Psoas muscle (tissue), 8 donors: Measurements from ENCODE around the gene FBLIM1. TPM values are rescaled to one million over a fixed set of nuclear protein-coding genes. Genes with fewer than 3 reads are reported as not detected.
"Not testable (repeated sequence)": the region's sequence is repeated elsewhere in the genome, so short reads cannot be mapped to it uniquely, and the experiment has no call there.

Experiments
- ATAC-seq, 4 donors: fragments of 200-7000 bp; cut with Tn5 transposase; one replicate each; pipeline ENCODE4 v1.9.1; 2020; ENCODE audit warnings: moderate library complexity in 3 of 4, mild to moderate bottlenecking in 2 of 4
- DNase-seq, 2 donors: peaks; one replicate each; pipeline ENCODE4 v3.0.0-alpha.2; 2020
- H3K27ac ChIP-seq: fragments of 200-600 bp; one replicate; pipeline ENCODE4 v1.8.0; 2022
- H3K27me3 ChIP-seq, 3 donors: fragments of 200-600 bp in 1 of 3; one replicate each; pipeline versions ENCODE4 v1.6.1 to v1.8.0; 2013 to 2022; ENCODE audit warnings: low read length in 2 of 3, mild to moderate bottlenecking in 2 of 3, moderate library complexity in 1 of 3; ENCODE audit not compliant: insufficient read depth in 3 of 3
- H3K36me3 ChIP-seq, 2 donors: fragments of 200-600 bp in 1 of 2; one replicate each; pipeline versions ENCODE4 v1.6.1 to v1.8.0; 2013 to 2022; ENCODE audit warnings: low read depth in 1 of 2, mild to moderate bottlenecking in 1 of 2, moderate library complexity in 1 of 2; ENCODE audit not compliant: insufficient read depth in 1 of 2
- H3K4me1 ChIP-seq: fragments of 200-600 bp; one replicate; pipeline ENCODE4 v1.8.0; 2022
- H3K4me3 ChIP-seq: fragments of 200-600 bp; one replicate; pipeline ENCODE4 v1.8.0; 2022; ENCODE audit warnings: mild to moderate bottlenecking
- H3K9me3 ChIP-seq: fragments of 200-600 bp; one replicate; pipeline ENCODE4 v1.8.0; 2022
- WGBS, 3 donors: extraction: QIAGEN DNeasy Blood & Tissue Kit; methylation state at CpG; one replicate each; pipeline versions ENCODE4 v1.1.6 to v1.1.7; 2013; 5-methylcytosine and 5-hydroxymethylcytosine counted together
- intact Hi-C, 2 donors: fragments of 100-400 bp; cut with DNase I; formaldehyde crosslinking; loops; one replicate each; pipeline versions ENCODE4 v1.11.0 to v1.14.2; 2022
- polyA plus RNA-seq, 3 donors: library from polyadenylated mRNA; stranded (reverse); fragments of 200-250 nt; gene quantifications; one replicate each; pipeline ENCODE4 v1.2.3, GENCODE V29; 2013
- total RNA-seq, 4 donors: library from RNA; stranded (reverse); fragmentation: NEBNext Ultra II Directional in 2 of 4; extraction: Animal tissue kit (Norgen Biotek cat#: 25700) in 2 of 4; gene quantifications; one replicate each; pipeline versions ENCODE4 v1.2.1 to v1.2.4, GENCODE V29; 2021 to 2023
- TF ChIP-seq, protein P1 (sequence below): fragments of 200-600 bp; IDR thresholded peaks from one replicate; pipeline ENCODE4 v1.8.0; 2022; ENCODE audit warnings: antibody characterized with exemption
- donor health status: healthy with polysubstance abuse.
- donor health status: DM: no; HTN: no; CAD: no; lungs with moderate emphysema.
- donor health status: Bipolar disorder and iron deficiency.
- donor health status: healthy.
- donor health status: DM: yes; HTN: yes; CAD: no.
- donor health status: DM: no; HTN: no; CAD: no.
- donor health status: DM: no; HTN: no; CAD: no.
- donor health status: DM: yes; HTN: yes; CAD: no.

Gene FBLIM1
- total and polyA plus RNA-seq, 7 donors: 2.5 to 11.3 (median 2.9) TPM

DNA sequence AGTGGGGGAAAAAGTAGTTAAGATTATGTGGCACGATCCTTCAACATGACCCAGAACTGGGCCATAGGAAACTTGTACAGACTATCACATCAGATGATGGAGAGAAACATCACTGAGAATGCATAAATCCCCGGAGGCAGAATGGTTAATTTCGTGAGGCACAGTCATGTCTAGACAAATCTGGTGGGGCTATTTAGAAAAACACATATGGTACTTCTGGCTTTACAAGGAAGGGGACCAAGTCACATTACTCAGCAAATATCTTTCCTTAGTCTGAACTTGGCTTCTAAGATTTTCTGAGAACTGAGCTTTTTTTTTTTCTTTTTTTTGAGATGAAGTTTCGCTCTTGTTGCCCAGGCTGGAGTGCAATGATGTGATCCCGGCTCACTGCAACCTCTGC is 58.1 kb downstream of the FBLIM1 start:
- H3K9me3 ChIP-seq: no peaks in the 10 kb centered on the region
- intact Hi-C loops: loop anchor here (2.0 to 5.0 kb wide), 2 partner anchors 178 to 181 kb away; no protein-coding TSS in a partner anchor
- ATAC-seq (no peak), DNase-seq (no peak)
- H3K4me1 ChIP-seq: no peaks in the 10 kb centered on the region
- 72 to 91% (median 90%) methylated on average over 5 of the region's 5 CpGs for WGBS, 3 donors
- TF ChIP-seq, protein P1, sequence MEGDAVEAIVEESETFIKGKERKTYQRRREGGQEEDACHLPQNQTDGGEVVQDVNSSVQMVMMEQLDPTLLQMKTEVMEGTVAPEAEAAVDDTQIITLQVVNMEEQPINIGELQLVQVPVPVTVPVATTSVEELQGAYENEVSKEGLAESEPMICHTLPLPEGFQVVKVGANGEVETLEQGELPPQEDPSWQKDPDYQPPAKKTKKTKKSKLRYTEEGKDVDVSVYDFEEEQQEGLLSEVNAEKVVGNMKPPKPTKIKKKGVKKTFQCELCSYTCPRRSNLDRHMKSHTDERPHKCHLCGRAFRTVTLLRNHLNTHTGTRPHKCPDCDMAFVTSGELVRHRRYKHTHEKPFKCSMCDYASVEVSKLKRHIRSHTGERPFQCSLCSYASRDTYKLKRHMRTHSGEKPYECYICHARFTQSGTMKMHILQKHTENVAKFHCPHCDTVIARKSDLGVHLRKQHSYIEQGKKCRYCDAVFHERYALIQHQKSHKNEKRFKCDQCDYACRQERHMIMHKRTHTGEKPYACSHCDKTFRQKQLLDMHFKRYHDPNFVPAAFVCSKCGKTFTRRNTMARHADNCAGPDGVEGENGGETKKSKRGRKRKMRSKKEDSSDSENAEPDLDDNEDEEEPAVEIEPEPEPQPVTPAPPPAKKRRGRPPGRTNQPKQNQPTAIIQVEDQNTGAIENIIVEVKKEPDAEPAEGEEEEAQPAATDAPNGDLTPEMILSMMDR: no peak
- no peaks in the 10 kb centered on the region for H3K27me3 ChIP-seq
- H3K27ac ChIP-seq: no peak overlapping the region
- no peak overlapping the region for H3K4me3 ChIP-seq
- no peaks in the 10 kb centered on the region for H3K36me3 ChIP-seq

DNA sequence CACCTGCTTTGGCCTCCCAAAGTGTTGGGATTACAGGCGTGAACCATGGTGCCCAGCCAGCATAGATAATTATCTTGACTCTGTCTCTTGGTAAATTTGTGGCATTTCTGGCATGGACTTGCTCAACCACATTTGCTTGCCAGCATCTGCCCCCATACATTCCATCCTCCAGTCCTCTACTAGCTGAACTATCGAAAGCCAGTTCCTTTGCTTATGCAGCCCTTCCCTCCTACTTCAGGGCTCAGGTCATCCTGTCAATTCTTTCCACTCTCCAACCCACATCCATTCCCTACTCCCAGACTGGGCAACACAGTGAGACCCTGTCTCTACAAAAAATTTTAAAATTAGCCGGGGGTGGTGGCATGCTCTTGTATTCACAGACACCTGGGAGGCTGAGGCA is 61.9 kb downstream of the FBLIM1 start:
- intact Hi-C loops: no loop called here
- ATAC-seq (no peak), DNase-seq (no peak)
- H3K9me3 ChIP-seq: no peaks in the 10 kb centered on the region
- H3K27me3 ChIP-seq: no peaks in the 10 kb centered on the region
- TF ChIP-seq, protein P1: no peak
- H3K27ac ChIP-seq: no peak overlapping the region
- no peaks in the 10 kb centered on the region for H3K36me3 ChIP-seq
- H3K4me3 ChIP-seq: no peak overlapping the region
- no peaks in the 10 kb centered on the region for H3K4me1 ChIP-seq
- 84 to 94% (median 86%) methylated on average over 3 of the region's 3 CpGs for WGBS, 3 donors

DNA sequence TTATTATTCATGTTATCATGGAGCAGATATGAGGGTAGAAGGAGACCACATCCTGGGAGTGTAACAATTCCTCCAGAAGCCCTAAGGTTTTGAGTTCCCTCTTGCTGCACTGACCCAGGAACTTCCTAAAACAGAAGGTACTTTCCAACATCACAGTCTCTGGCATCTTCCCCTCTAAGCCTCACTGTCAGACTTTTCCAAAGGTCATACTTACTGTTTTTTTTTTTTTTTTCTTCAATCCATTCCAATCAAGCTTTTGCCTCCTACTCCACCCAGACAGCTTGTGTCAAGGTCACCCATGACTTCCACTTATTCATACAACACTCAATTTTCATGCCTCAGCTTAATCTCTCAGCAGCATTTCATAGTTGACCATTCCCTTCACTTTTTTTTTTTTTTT is 67.2 kb downstream of the FBLIM1 start:
- H3K9me3 ChIP-seq: no peaks in the 10 kb centered on the region
- H3K36me3 ChIP-seq: no peaks in the 10 kb centered on the region
- H3K4me1 ChIP-seq: peaks cover 8% of the 10 kb centered on the region
- intact Hi-C loops: no loop called here
- DNase-seq (no peak), ATAC-seq (peak in 2 of 4 donors; percentile 37 to 42)
- TF ChIP-seq, protein P1: no peak
- no peaks in the 10 kb centered on the region for H3K27me3 ChIP-seq
- H3K4me3 ChIP-seq: no peak overlapping the region
- peak overlapping the region; percentile 58 for H3K27ac ChIP-seq

DNA sequence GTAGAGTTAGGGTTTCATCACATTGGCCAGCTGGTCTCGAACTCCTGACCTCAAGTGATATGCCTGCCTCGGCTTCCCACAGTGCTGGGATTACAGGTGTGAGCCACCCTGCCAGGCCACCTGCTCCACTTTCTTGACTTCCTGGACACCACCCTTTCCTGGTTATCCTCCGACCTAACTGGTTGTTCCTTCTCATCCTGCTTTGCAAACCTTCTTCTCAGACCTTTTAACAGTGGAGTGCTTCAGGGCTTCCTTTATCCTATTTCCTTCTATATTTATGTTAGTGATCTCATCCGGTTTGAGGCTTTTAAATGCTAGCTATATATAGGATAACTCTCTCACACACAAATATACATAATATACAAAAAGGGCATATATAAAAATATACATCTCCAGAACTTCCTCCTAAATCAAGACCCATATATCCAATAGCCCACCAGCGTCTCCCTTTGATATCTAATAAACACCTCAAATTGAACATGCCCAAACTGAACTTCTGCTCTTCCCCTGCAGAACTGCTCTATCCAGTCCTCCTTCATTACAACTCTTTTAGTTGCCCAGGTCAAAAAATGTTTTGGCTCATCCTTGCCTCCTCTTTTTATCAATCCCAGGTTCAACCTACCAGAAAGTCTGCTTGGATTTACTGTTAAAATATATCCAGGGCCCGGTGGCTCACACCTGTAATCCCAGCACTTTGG is 68.4 kb downstream of the FBLIM1 start:
- DNase-seq: no peak
- 61 to 90% (median 73%) methylated on average over 6 of the region's 6 CpGs for WGBS, 3 donors
- intact Hi-C loops: no loop called here
- Histone ChIP-seq H3K27me3 (no peaks in the 10 kb centered on the region), H3K36me3 (no peaks in the 10 kb centered on the region), H3K4me3 (no peak overlapping the region), H3K4me1 (peaks cover 8% of the 10 kb centered on the region), H3K9me3 (no peaks in the 10 kb centered on the region), H3K27ac (peak overlapping the region; percentile 58)
- ATAC-seq: peak in 2 of 4 donors; percentile 9 to 57
- TF ChIP-seq, protein P1: no peak

DNA sequence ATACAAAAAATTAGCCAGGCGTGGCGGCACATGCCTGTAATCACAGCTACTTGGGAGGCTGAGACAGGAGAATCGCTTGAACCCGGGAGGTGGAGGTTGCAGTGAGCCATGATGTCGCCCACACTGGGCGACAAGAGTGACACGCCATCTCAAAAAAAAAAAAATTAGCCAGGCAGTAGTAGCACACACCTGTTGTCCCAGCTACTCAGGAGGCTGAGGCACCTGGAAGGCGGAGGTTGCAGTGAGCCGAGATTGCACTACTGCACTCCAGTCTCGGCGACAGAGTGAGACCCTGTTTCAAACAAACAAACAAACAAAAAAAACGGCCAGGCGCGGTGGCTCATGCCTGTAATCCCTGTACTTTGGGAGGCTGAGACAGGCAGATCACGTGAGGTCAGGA is 69.0 kb downstream of the FBLIM1 start:
- H3K4me3 ChIP-seq, DNase-seq, H3K9me3 ChIP-seq, intact Hi-C loops, H3K27me3 ChIP-seq, ATAC-seq, H3K27ac ChIP-seq, H3K36me3 ChIP-seq: not testable (repeated sequence)
- 94 to 96% (median 94%) methylated on average over 15 of the region's 15 CpGs for WGBS, 3 donors
- H3K4me1 ChIP-seq: peaks cover 11% of the 10 kb centered on the region

DNA sequence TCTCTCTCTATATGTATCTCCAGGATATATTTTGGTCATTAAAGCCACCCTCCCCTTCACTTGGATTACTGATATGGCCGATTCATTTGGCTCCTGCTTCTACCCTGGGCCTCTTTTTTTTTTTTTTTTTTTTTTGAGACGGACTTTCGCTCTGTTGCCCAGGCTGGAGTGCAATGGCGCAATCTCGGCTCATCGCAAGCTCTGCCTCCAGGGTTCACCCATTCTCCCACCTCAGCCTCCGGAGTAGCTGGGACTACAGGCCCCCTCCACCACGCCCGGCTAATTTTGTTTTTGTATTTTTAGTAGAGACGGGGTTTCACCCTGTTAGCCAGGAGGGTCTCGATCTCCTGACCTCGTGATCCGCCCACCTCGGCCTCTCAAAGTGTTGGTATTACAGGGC is 70.3 kb downstream of the FBLIM1 start:
- H3K36me3 ChIP-seq, H3K4me3 ChIP-seq, H3K27me3 ChIP-seq, DNase-seq, ATAC-seq, intact Hi-C loops, H3K9me3 ChIP-seq: not testable (repeated sequence)
- 84 to 93% (median 90%) methylated on average over 14 of the region's 14 CpGs for WGBS, 3 donors
- peak overlapping the region; percentile 12 for H3K27ac ChIP-seq
- H3K4me1 ChIP-seq: peaks cover 19% of the 10 kb centered on the region
